Endothelial cell of umbilical vein (primary cell): ENCODE data around the gene LCN9. TPM values are rescaled to one million over a fixed set of nuclear protein-coding genes. Genes with fewer than 3 reads are reported as not detected.

ENCODE experiments used
- BruUV-seq: library from RNA; stranded (reverse); fragments of 400-500 nt; replicated peaks from 2 replicates; lab custom pipeline; 2021; lab: Mats Ljungman, UMichigan
- CTCF ChIA-PET: fragments of 300-600, 350-600 bp; sonication (Branson Sonifier 250); formaldehyde crosslinking; loops from one replicate; lab custom pipeline; 2021; ENCODE audit warnings: antibody characterized with exemption, inconsistent platforms; lab: Charles Lee
- POLR2A ChIA-PET: fragments of 300-600, 350-600 bp; sonication (Branson Sonifier 250); formaldehyde crosslinking; loops from one replicate; lab custom pipeline; 2021; ENCODE audit warnings: antibody characterized with exemption, inconsistent platforms; lab: Charles Lee
- DNase-seq: peaks from one replicate; pipeline ENCODE4 v3.0.0-alpha.2; 2011; ENCODE audit warnings: low read depth, low spot score
- FAIRE-seq: peaks from 2 replicates; lab custom pipeline; 2011; peaks lifted over from hg19 to GRCh38; lab: Jason Lieb, UNC
- H2AFZ ChIP-seq: 2 replicates; pipeline ENCODE4 v1.6.0; 2012; ENCODE audit warnings: low read depth, low read length, control low read depth, inconsistent platforms
- H3K27ac ChIP-seq: 2 replicates; pipeline ENCODE4 v1.5.1; 2011; ENCODE audit warnings: low read depth, mild to moderate bottlenecking, control low read depth, low read length, moderate library complexity; ENCODE audit not compliant: insufficient read depth
- H3K27me3 ChIP-seq, 2 experiments: 2 replicates each; pipeline versions ENCODE4 v1.6.0 to v1.6.1; 2011; ENCODE audit warnings: low read length in 2 of 2, mixed read lengths in 1 of 2; ENCODE audit not compliant: control insufficient read depth in 2 of 2, insufficient read depth in 2 of 2
- H3K36me3 ChIP-seq, 2 experiments: 2 replicates in 1 of 2; 3 replicates in 1 of 2; pipeline ENCODE4 v1.5.1; 2011; ENCODE audit warnings: low read length in 2 of 2, mild to moderate bottlenecking in 1 of 2, moderate library complexity in 1 of 2; ENCODE audit not compliant: control insufficient read depth in 2 of 2, insufficient read depth in 2 of 2; ENCODE audit errors: extremely low read depth in 1 of 2
- H3K4me1 ChIP-seq: 3 replicates; pipeline ENCODE4 v1.5.1; 2011; ENCODE audit warnings: mild to moderate bottlenecking, low read length; ENCODE audit not compliant: control insufficient read depth, insufficient read depth; ENCODE audit errors: extremely low read depth
- H3K4me2 ChIP-seq: 2 replicates; pipeline ENCODE4 v1.6.1; 2011; ENCODE audit warnings: low read length, control low read depth, mixed read lengths; ENCODE audit not compliant: insufficient read depth
- H3K4me3 ChIP-seq, 3 experiments: fragments of 200-600 bp in 1 of 3; sonication (generic), shearing (Covaris generic) in 1 of 3; replicated peaks in 1 of 3; 2 replicates each; pipeline ENCODE4 v1.5.1; 2011 to 2016; ENCODE audit warnings: control low read depth in 3 of 3, low read length in 3 of 3, mild to moderate bottlenecking in 2 of 3, inconsistent platforms in 1 of 3, low read depth in 1 of 3, moderate library complexity in 1 of 3; ENCODE audit not compliant: insufficient read depth in 1 of 3
- H3K79me2 ChIP-seq: 2 replicates; pipeline ENCODE4 v1.6.0; 2012; ENCODE audit warnings: low read length, inconsistent platforms; ENCODE audit not compliant: control insufficient read depth, insufficient read depth
- H3K9ac ChIP-seq: replicated peaks from 2 replicates; pipeline ENCODE3; 2011; ENCODE audit warnings: low read length, control low read depth; ENCODE audit not compliant: insufficient read depth; ENCODE audit errors: extremely low read depth
- H3K9me1 ChIP-seq: replicated peaks from 3 replicates; pipeline ENCODE4 v1.6.0; 2011; ENCODE audit warnings: mild to moderate bottlenecking, low read length; ENCODE audit not compliant: control insufficient read depth, insufficient read depth; ENCODE audit errors: extremely low read depth
- H3K9me3 ChIP-seq: replicated peaks from 2 replicates; pipeline ENCODE4 v1.5.1; 2012; ENCODE audit warnings: low read length, inconsistent platforms; ENCODE audit not compliant: control insufficient read depth, insufficient read depth
- H4K20me1 ChIP-seq: replicated peaks from 2 replicates; pipeline ENCODE3; 2011; ENCODE audit warnings: mild to moderate bottlenecking, low read length; ENCODE audit not compliant: control insufficient read depth, insufficient read depth; ENCODE audit errors: extremely low read depth
- CTCF ChIP-seq, 2 donors: IDR thresholded peaks; 1 replicate in 1 of 2; 2 replicates in 1 of 2; pipeline ENCODE4 v1.5.1; 2011; ENCODE audit warnings: low read length in 2 of 2, mild to moderate bottlenecking in 2 of 2, moderate library complexity in 2 of 2, control low read depth in 1 of 2, inconsistent platforms in 1 of 2, low read depth in 1 of 2; ENCODE audit not compliant: insufficient read depth in 1 of 2; ENCODE audit errors: extremely low read depth in 1 of 2
- EZH2 ChIP-seq: IDR thresholded peaks from 2 replicates; pipeline ENCODE4 v1.6.1; 2012; ENCODE audit warnings: borderline replicate concordance, low read depth, mild to moderate bottlenecking, moderate library complexity, low read length, inconsistent platforms; ENCODE audit not compliant: severe bottlenecking
- FOS ChIP-seq: IDR thresholded peaks from 2 replicates; pipeline ENCODE4 v1.6.1; 2011; ENCODE audit warnings: mild to moderate bottlenecking, low read length, moderate library complexity, borderline replicate concordance; ENCODE audit not compliant: insufficient read depth
- GATA2 ChIP-seq: IDR thresholded peaks from 2 replicates; pipeline ENCODE4 v1.7.0; 2011; ENCODE audit warnings: low read depth, mild to moderate bottlenecking, moderate library complexity, mixed read lengths, low read length; ENCODE audit not compliant: insufficient read length, insufficient read depth
- JUN ChIP-seq: IDR thresholded peaks from 2 replicates; pipeline ENCODE4 v1.6.1; 2011; ENCODE audit warnings: borderline replicate concordance, low read depth; ENCODE audit not compliant: insufficient read length, insufficient read depth
- MAX ChIP-seq: IDR thresholded peaks from 2 replicates; pipeline ENCODE4 v1.6.1; 2011; ENCODE audit not compliant: insufficient read depth, insufficient read length
- MYC ChIP-seq: IDR thresholded peaks from one replicate; pipeline ENCODE4 v1.6.1; 2011; ENCODE audit warnings: mild to moderate bottlenecking, low read depth, low read length
- POLR2A ChIP-seq: IDR thresholded peaks from 2 replicates; pipeline ENCODE4 v1.6.1; 2012; ENCODE audit warnings: low read depth, mild to moderate bottlenecking, control low read depth, low read length
- POLR2AphosphoS5 ChIP-seq: IDR thresholded peaks from 2 replicates; pipeline ENCODE4 v1.6.1; 2012; ENCODE audit warnings: low read depth, mild to moderate bottlenecking, control low read depth, low read length, moderate library complexity; ENCODE audit not compliant: insufficient read depth
- dilution Hi-C: fragments of 300-500 bp; cut with MboI; formaldehyde crosslinking; loops from one replicate; pipeline ENCODE4 v1.15.0; 2019; ENCODE audit warnings: low sequenced_read_pairs; ENCODE audit not compliant: extremely low pct_ligation_motif_present
- intact Hi-C: fragments of 100-400 bp; cut with micrococcal nuclease; formaldehyde crosslinking; loops from one replicate; pipeline ENCODE4 v1.10.0; 2022
- polyA plus RNA-seq, 4 experiments: library from polyadenylated mRNA; depleted of rRNA in 3 of 4; stranded (reverse) in 3 of 4; unstranded in 1 of 4; fragments of >200 nt; gene quantifications; 2 replicates each; pipeline versions ENCODE4 v1.2.1 to v1.2.3, GENCODE V29; 2011 to 2012; ENCODE audit warnings: missing spikeins in 1 of 4
- total RNA-seq: library from RNA; stranded (reverse); gene quantifications from 2 replicates; pipeline ENCODE4 v1.2.3, GENCODE V29; 2021

Gene LCN9
- total and polyA plus RNA-seq, 2 donors (not counting 3 experiments of a cell fraction or from before 2014, with no cell fraction given), result not detected

GRCh38 chr9:135693771-135694170, 30.7 kb downstream of the LCN9 start:
- DNase-seq (no peak), FAIRE-seq (no peak)
- H3K9me3 ChIP-seq, result no peaks in the 10 kb centered on the region
- H3K27me3 ChIP-seq, result no peaks in the 10 kb centered on the region
- dilution Hi-C loops (no loop called here), intact Hi-C loops (no loop called here)
- H3K4me1 ChIP-seq, result no peaks in the 10 kb centered on the region
- H3K9me1 ChIP-seq, result no peaks in the 10 kb centered on the region
- H2AFZ ChIP-seq, result no peak overlapping the region
- no peak overlapping the region for H3K4me2 ChIP-seq
- H3K27ac ChIP-seq, result no peak overlapping the region
- no peak for TF ChIP-seq JUN
- TF ChIP-seq POLR2A, result no peak
- TF ChIP-seq MAX, result no peak
- TF ChIP-seq EZH2, result no peak
- no peak for TF ChIP-seq FOS
- TF ChIP-seq MYC, result no peak
- H4K20me1 ChIP-seq, result no peaks in the 10 kb centered on the region
- no peaks in the 10 kb centered on the region for H3K79me2 ChIP-seq
- BruUV-seq, result no TSS peak
- CTCF ChIA-PET, result interaction anchor here (0.6 to 1.0 kb wide), 2 partner anchors 90 to 1698 kb away, joined by 3 to 4 read pairs; no protein-coding TSS in a partner anchor
- POLR2A ChIA-PET, result no interaction called here
- H3K4me3 ChIP-seq, result no peak overlapping the region
- no peaks in the 10 kb centered on the region for H3K36me3 ChIP-seq
- H3K9ac ChIP-seq, result no peak overlapping the region

- Histone ChIP-seq H3K9me3 (no peaks in the 10 kb centered on the region), H3K27me3 (no peaks in the 10 kb centered on the region), H3K4me2 (no peak overlapping the region), H3K4me3 (no peak overlapping the region), H3K36me3 (no peaks in the 10 kb centered on the region), H4K20me1 (no peaks in the 10 kb centered on the region), H3K27ac (no peak overlapping the region), H3K79me2 (no peaks in the 10 kb centered on the region), H2AFZ (no peak overlapping the region), H3K4me1 (no peaks in the 10 kb centered on the region), H3K9me1 (no peaks in the 10 kb centered on the region), H3K9ac (no peak overlapping the region)
- ChIA-PET CTCF (interaction anchor here (1.0 to 1.6 kb wide), 2 partner anchors 9 to 91 kb away, joined by 4 to 5 read pairs; no protein-coding TSS in a partner anchor), POLR2A (no interaction called here)
- TF ChIP-seq FOS (no peak), MYC (no peak), GATA2 (no peak), JUN (no peak), POLR2A (no peak), EZH2 (no peak), POLR2AphosphoS5 (no peak), CTCF (IDR thresholded peaks at IDR 0.05; ENCODE audit: extremely low read depth in 1 of 2, insufficient read depth in 1 of 2, low read depth in 1 of 2, low read length in 2 of 2) (no peak), MAX (no peak)
- no TSS peak for BruUV-seq
- dilution Hi-C loops (no loop called here), intact Hi-C loops (no loop called here)
- FAIRE-seq (no peak), DNase-seq (no peak)
Measured at GRCh38 chr9:135694414-135694813, 31.3 kb downstream of the LCN9 start.
